ENCODE measurements around the gene USP48. TPM values are rescaled to one million over a fixed set of nuclear protein-coding genes. Genes with fewer than 3 reads are reported as not detected.
"Not testable (repeated sequence)": the region's sequence is repeated elsewhere in the genome, so short reads cannot be mapped to it uniquely, and the experiment has no call there.

Gene USP48
- total and polyA plus RNA-seq, 2 of the 13 experiments (the other 11 are each of a cell fraction or from before 2014, with no cell fraction given) = 30.4 to 30.7 TPM

DNA sequence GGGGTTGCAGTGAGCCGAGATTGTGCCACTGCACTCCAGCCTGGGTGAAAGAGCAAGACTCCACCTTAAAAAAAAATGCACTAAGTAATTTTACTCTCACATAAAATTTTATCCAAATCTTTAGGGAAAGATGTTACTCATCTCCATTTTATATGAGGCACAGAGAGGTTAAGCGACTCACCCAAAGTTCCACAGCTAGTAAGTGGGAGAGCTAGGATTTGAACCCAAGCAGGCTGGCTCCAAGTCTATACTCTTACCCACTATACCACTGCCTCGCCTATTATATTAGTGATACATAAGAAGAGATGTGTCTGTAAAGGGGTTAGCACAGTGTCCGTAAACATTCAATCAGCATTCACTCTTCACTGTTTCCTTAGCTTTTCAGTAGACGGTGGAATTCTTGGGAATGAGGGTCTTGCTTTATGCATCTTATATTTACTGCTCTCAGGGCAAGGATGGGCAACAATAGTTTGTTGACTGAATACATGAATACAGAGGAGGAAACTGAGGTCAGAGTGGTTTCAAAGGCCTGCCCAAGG, 44.3 kb upstream of the USP48 start:
- no peaks in the 10 kb centered on the region for H3K4me1 ChIP-seq (ENCODE audit: insufficient read depth, low read length)
- no peak overlapping the region for H3K27ac ChIP-seq (ENCODE audit: extremely low read length, insufficient read depth, low read length)
- no peaks in the 10 kb centered on the region for H3K27me3 ChIP-seq (ENCODE audit: control insufficient read depth in 1 of 2, insufficient read depth in 2 of 2, low read length in 2 of 2)
- FAIRE-seq = no peak
- 97% methylated on average over 5 of the region's 5 CpGs for WGBS (ENCODE audit: low lambda C conversion rate)
- no TSS peak for BruUV-seq (replicated peaks)
- no peaks in the 10 kb centered on the region for H3K9me3 ChIP-seq (ENCODE audit: low read length)
- H3K36me3 ChIP-seq (replicated peaks in 1 of 2; ENCODE audit: control insufficient read depth in 1 of 2, insufficient read depth in 2 of 2, low read length in 2 of 2) = peaks cover 17 to 23% of the 10 kb centered on the region in 2 experiments; a peak in 4 of 5 replicates
- no peak overlapping the region for H3K4me2 ChIP-seq (ENCODE audit: low read depth, low read length)
- DNase-seq (ENCODE audit: low spot score) = no peak
- H3K4me3 ChIP-seq (replicated peaks in 1 of 3; ENCODE audit: insufficient read depth in 1 of 3, low read depth in 2 of 3, low read length in 3 of 3) = no peak overlapping the region
- H2AFZ ChIP-seq (ENCODE audit: low read length) = no peak overlapping the region
- ChIA-PET POLR2A (no interaction called here), CTCF (ENCODE audit: low intra/inter-chr PET ratio, low total read pairs) (no interaction called here)
- no peaks in the 10 kb centered on the region for H3K79me2 ChIP-seq (ENCODE audit: insufficient read depth, low read length)
- ATAC-seq = no peak
- H4K20me1 ChIP-seq (ENCODE audit: insufficient read depth, low read length) = no peaks in the 10 kb centered on the region
- intact Hi-C loops (cut with micrococcal nuclease; ENCODE audit: unreplicated experiment) = no loop called here
- H3K9ac ChIP-seq (ENCODE audit: insufficient read depth, low read depth, low read length) = no peak overlapping the region
- TF ChIP-seq ZNF577 (CRISPR knock-in tag; IDR thresholded peaks at IDR 0.05; ENCODE audit: borderline replicate concordance, low read depth) = no peak
- TF ChIP-seq MAFK (conservative IDR thresholded peaks at IDR 0.05 in 1 of 2, IDR thresholded peaks at IDR 0.05 in 1 of 2; ENCODE audit: low read length in 2 of 2) = no peak
- in situ Hi-C loops (cut with HindIII; ENCODE audit: extremely low pct_ligation_motif_present, low pct_unique_long_range_greater_than_20kb) = no loop called here

DNA sequence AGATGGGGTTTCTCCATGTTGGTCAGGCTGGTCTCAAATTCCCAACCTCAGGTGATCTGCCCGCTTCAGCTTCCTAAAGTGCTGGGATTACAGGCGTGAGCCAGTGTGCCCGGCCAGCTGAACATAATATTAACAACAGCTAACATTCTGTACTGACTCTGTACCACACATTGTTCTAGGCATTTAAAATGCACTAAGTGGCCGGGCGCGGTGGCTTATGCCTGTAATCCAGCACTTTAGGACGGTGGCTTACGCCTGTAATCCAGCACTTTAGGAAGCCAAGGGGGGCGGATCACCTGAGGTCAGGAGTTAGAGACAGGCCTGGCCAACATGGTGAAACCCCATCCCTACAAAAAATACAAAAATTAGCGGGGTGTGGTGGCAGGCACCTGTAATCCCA, 43.7 kb upstream of the USP48 start:
- H3K4me2 ChIP-seq (ENCODE audit: low read depth, low read length); intact Hi-C loops (cut with micrococcal nuclease; ENCODE audit: unreplicated experiment); FAIRE-seq; H3K9me3 ChIP-seq (ENCODE audit: low read length); in situ Hi-C loops (cut with HindIII; ENCODE audit: extremely low pct_ligation_motif_present, low pct_unique_long_range_greater_than_20kb); H3K27me3 ChIP-seq (ENCODE audit: control insufficient read depth in 1 of 2, insufficient read depth in 2 of 2, low read length in 2 of 2); BruUV-seq (replicated peaks); H3K79me2 ChIP-seq (ENCODE audit: insufficient read depth, low read length); ATAC-seq; CTCF ChIA-PET (ENCODE audit: low intra/inter-chr PET ratio, low total read pairs); DNase-seq (ENCODE audit: low spot score); H3K4me3 ChIP-seq (replicated peaks in 1 of 3; ENCODE audit: insufficient read depth in 1 of 3, low read depth in 2 of 3, low read length in 3 of 3); H2AFZ ChIP-seq (ENCODE audit: low read length); H3K27ac ChIP-seq (ENCODE audit: extremely low read length, insufficient read depth, low read length); H3K4me1 ChIP-seq (ENCODE audit: insufficient read depth, low read length); H4K20me1 ChIP-seq (ENCODE audit: insufficient read depth, low read length); H3K9ac ChIP-seq (ENCODE audit: insufficient read depth, low read depth, low read length); POLR2A ChIA-PET: not testable (repeated sequence)
- 98% methylated on average over 10 of the region's 10 CpGs for WGBS (ENCODE audit: low lambda C conversion rate)
- H3K36me3 ChIP-seq (replicated peaks in 1 of 2; ENCODE audit: control insufficient read depth in 1 of 2, insufficient read depth in 2 of 2, low read length in 2 of 2) = peaks cover 17 to 23% of the 10 kb centered on the region in 2 experiments; a peak in 4 of 5 replicates
